DMS153 treated with DMSO at 0.1 percent for 48 hours (cell line): ENCODE results near the gene UBR3.
"Not testable (repeated sequence)": the region's sequence is repeated elsewhere in the genome, so short reads cannot be mapped to it uniquely, and the experiment has no call there.

Source experiments
- DNase-seq: peaks from one replicate; lab custom pipeline; 2025; ENCODE audit not compliant: unreplicated experiment; lab: John Stamatoyannopoulos, UW

The UBR3 gene

DNA sequence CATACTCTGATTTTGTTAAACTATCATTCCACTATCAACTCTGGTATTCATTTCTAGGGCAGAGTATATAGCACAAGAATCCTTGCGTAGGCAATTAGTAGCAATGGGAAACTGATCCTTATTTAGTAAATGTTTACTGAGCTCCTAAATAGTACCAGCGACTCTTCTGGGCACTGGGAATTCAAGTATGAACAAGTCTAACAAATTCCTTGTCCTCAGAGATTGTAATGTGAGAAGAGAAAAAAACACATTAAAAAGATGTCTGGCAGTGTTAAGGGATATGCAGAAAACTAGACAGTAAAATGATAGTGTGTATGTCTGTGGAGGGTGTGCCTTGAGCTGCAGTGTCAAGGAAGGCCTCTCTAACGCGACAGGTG is 3.3 kb upstream of the UBR3 start:
- DNase-seq, result no peak

DNA sequence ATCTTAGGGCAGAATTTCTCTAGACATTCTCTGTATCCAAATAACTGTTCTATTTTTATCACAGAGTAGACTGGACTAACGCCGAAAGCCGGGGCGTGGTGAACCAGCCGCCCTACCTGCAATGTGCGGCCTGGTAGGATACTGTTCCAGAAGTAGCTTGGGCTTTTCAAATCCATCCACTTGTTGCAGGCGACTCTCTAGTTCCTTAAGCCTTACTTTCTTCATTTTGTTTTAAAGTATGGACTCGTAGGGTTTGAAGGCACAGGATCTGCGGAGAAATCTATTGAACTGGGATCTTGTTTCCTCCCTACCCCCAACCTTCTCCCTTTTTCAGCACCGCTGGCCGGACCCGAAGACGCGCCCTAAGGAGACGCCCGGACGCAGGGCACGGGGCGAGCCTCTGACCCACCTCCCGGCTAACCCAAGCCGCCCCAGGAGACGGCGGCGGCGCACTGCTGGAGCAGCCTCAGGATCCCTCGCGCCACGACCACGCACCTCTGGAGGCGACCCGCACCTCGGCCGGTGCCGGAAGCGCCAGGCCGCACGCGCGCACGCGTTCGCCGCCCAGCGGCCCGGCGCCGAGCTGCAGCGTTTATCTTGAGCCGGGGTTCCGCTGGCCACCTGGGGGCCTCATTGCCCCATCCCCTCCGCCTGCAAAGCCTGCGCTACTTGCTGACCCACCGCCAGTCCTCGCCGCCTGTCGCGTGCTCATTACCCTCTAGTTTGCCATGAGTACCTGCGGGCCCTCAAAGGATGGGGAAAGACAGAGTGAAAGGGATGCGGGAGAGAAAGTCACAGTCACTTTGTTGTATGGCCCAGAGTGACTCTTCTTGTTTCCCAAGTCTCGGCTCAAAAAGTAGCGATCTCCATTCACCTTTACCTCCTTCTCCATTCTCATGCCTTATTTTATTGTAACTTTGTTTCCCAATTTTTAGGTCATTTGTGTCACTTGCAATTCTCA is 2.6 kb upstream of the UBR3 start, which contains the start of gene METTL5:
METTL5 (minus strand) TSS at position 533 of the 961 bp plus-strand sequence; CDS start at position 225, 308 bp downstream.
- peak; percentile 72 for DNase-seq

GRCh38 chr2:169828141-169828811 is 1.0 kb downstream of the UBR3 start:
- DNase-seq, result no peak

DNA sequence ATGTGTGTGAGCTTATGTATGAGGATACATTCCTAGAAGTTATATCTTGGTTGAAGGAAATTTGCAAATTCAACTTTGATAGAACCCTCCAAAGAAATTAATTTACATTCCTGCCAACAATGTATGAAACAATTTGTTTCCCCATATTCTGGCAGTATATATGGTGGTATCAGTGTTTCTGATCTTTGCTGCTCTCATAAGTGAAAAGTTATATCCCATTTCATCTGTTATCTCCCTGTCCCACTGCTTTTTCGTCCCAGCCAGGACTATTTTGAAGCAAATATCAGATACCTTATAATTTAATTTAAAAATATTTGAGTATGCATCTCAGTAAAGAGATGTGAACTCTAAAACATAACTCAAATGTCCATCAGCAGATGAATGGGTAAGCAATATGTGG is 7.1 kb downstream of the UBR3 start:
- no peak for DNase-seq

- no peak for DNase-seq
Measured at GRCh38 chr2:169838743-169839489, 11.7 kb downstream of the UBR3 start.

DNA sequence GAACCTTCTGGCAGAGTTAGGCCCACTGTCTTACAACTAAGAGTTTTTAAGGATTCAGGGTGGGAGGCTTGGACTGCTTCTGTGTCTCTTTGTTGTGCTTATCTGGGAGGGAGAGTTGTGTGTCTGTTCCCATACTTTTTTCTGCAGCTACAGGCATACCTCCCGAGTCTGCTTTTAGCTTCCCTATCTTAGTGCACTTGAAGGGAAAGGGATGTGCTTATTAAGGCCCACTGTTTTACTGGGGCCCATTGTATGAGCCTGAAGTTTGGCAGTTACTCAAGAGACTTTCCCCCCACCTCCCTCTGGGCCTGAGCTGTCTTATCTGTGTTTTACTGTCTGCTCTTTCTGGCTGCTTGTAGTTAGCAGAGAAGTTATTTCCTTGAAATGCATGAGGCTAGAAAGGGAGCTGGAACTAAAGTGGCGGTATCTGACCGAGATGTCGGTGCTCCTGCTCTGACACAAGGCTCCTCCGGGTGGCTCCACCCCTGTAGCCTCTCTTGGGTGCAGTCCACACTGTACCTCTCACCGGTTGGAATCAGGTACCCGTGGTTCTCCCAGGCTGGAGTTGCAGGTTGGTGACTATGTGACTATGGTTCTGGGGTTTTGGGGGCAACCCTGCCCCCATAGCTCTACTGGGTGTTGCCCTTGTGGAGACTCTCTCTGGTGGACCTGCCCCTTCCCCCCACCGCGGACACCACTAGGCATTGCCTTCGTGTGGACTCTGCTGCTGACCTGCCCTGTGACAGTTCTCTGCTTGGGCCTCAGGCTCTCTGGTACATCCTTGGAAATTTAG is 12.9 kb downstream of the UBR3 start:
- DNase-seq, result no peak

- no peak for DNase-seq
Measured at GRCh38 chr2:169840747-169841142, 13.5 kb downstream of the UBR3 start.

- not testable (repeated sequence) for DNase-seq
Measured at GRCh38 chr2:169841625-169842024, 14.4 kb downstream of the UBR3 start.

DNA sequence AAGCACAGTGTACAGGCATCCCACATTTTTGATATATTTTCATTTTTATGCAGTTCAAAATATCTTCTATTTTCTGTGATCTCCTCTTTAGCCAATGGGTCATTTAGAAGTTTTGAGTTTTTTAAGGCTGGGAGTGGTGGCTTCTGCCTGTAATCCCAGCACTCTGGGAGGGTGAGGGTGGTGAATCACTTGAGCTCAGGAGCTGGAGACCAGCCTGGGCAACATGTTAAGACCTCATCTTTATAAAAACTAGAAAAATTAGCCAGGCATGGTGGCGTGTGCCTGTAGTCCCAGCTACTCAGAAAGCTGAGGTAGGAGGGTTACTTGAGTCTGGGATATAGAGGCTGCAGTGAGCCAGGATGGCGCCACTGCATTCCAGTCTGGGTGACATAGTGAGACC is 17.8 kb downstream of the UBR3 start:
- no peak for DNase-seq

- DNase-seq, result not testable (repeated sequence)
Measured at GRCh38 chr2:169848959-169849693, 21.9 kb downstream of the UBR3 start.

- no peak for DNase-seq
Measured at GRCh38 chr2:169849710-169850109, 22.5 kb downstream of the UBR3 start.

- DNase-seq, result no peak
Measured at GRCh38 chr2:169853041-169853668, 25.9 kb downstream of the UBR3 start.

- not testable (repeated sequence) for DNase-seq
Measured at GRCh38 chr2:169855281-169856258, 28.3 kb downstream of the UBR3 start.

DNA sequence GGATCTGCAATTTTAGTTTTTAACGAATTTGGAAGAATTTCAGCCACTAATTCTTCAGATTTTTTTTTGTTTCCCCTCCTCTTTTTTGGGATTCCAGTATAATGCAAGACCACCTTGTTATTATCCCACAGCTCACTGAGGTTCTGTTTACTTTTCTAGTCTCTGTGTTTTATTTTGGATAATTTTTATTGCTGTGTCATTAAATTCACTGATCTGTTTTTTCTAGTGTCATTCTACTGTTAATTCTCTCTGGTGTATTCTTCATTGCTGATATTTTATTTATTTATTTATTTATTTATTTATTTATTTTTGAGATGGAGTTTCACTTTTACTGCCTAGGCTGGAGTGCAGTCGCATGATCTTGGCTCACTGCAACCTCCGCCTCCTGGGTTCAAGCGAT is 32.2 kb downstream of the UBR3 start:
- no peak for DNase-seq

GRCh38 chr2:169860149-169860548 is 32.9 kb downstream of the UBR3 start:
- no peak for DNase-seq

GRCh38 chr2:169862816-169863215 is 35.6 kb downstream of the UBR3 start:
- no peak for DNase-seq

GRCh38 chr2:169865492-169865891 is 38.2 kb downstream of the UBR3 start:
- DNase-seq, result no peak

- DNase-seq, result not testable (repeated sequence)
Measured at GRCh38 chr2:169866230-169866629, 39.0 kb downstream of the UBR3 start.
